ENCODE measurements around the gene TMEM89. TPM values are rescaled to one million over a fixed set of nuclear protein-coding genes. Genes with fewer than 3 reads are reported as not detected.

Gene TMEM89
- total and polyA plus RNA-seq, 2 of the 13 experiments (the other 11 are each of a cell fraction or from before 2014, with no cell fraction given), result 0.31 to 0.59 TPM

- TF ChIP-seq ZHX2 (IDR thresholded peaks at IDR 0.05; ENCODE audit: low read depth) (no peak), ZHX2 (CRISPR knock-in tag; IDR thresholded peaks at IDR 0.05; ENCODE audit: borderline replicate concordance) (0 out of 2 replicates have a peak, but pooled peaks have one; percentile 80), RXRB (CRISPR knock-in tag; IDR thresholded peaks at IDR 0.05; ENCODE audit: borderline replicate concordance) (peak; percentile 53), NR1H2 (CRISPR knock-in tag; IDR thresholded peaks at IDR 0.05; ENCODE audit: borderline replicate concordance, low read depth) (0 out of 2 replicates have a peak, but pooled peaks have one; percentile 78), ZSCAN30 (CRISPR knock-in tag; IDR thresholded peaks at IDR 0.05) (0 out of 2 replicates have a peak, but pooled peaks have one; percentile 5), RFX3 (CRISPR knock-in tag; IDR thresholded peaks at IDR 0.05) (no peak), SNRNP70 (IDR thresholded peaks at IDR 0.05; ENCODE audit: low read depth, low read length) (no peak), SP1 (IDR thresholded peaks at IDR 0.05) (no peak), SP1 (CRISPR knock-in tag; IDR thresholded peaks at IDR 0.05) (peak; percentile 82), AFF4 (CRISPR knock-in tag; IDR thresholded peaks at IDR 0.05) (0 out of 2 replicates have a peak, but pooled peaks have one; percentile 46), NAIF1 (CRISPR knock-in tag; IDR thresholded peaks at IDR 0.05; ENCODE audit: borderline replicate concordance) (no peak), FOSL2 (CRISPR knock-in tag; IDR thresholded peaks at IDR 0.05) (no peak; the same call in none of the 2 replicates), E2F5 (CRISPR knock-in tag; conservative IDR thresholded peaks at IDR 0.05) (peak; percentile 72), RAD21 (CRISPR knock-in tag; IDR thresholded peaks at IDR 0.05) (peak; percentile 77), ZNF790 (CRISPR knock-in tag; IDR thresholded peaks at IDR 0.05; ENCODE audit: borderline replicate concordance) (peak; percentile 97), DR1 (CRISPR knock-in tag; IDR thresholded peaks at IDR 0.05) (peak; percentile 77), SP5 (CRISPR knock-in tag; IDR thresholded peaks at IDR 0.05; ENCODE audit: borderline replicate concordance, low read depth) (0 out of 2 replicates have a peak, but pooled peaks have one; percentile 25), KDM1A (CRISPR knock-in tag; IDR thresholded peaks at IDR 0.05) (no peak)
Observed at GRCh38 chr3:48635222-48636021, 13.9 kb upstream of the TMEM89 start, which contains the start of gene SLC26A6 (continued).
